A549 (cell line): ENCODE measurements around the gene TRMT2A. TPM values are rescaled to one million over a fixed set of nuclear protein-coding genes. Genes with fewer than 3 reads are reported as not detected.

Source experiments
- ATAC-seq, 2 experiments: fragments of 200-7000 bp in 1 of 2; fragments of >200 bp in 1 of 2; cut with Nextera tagmentation in 1 of 2; cut with Tn5 transposase in 1 of 2; 3 replicates each; pipeline versions ENCODE4 v1.8.0 to v1.9.1; 2018 to 2020; ENCODE audit warnings: mild to moderate bottlenecking in 1 of 2, moderate library complexity in 1 of 2
- CTCF ChIA-PET: fragments of 300-600 bp; sonication (Branson Sonifier 250); formaldehyde crosslinking; extraction: SDS; loops from one replicate; lab custom pipeline; 2021; ENCODE audit warnings: antibody characterized with exemption, inconsistent platforms; lab: Yijun Ruan, JAX
- POLR2A ChIA-PET: fragments of 350-600 bp; formaldehyde crosslinking; extraction: SDS; loops from one replicate; lab custom pipeline; 2021; ENCODE audit warnings: antibody characterized with exemption, inconsistent platforms; lab: Yijun Ruan, JAX
- DNase-seq, 2 experiments: peaks; one replicate each; pipeline versions ENCODE4 v3.0.0 to v3.0.0-alpha.2; 2011 to 2016; ENCODE audit warnings: low read depth in 1 of 2, low spot score in 1 of 2
- FAIRE-seq: peaks from 2 replicates; lab custom pipeline; 2011; peaks lifted over from hg19 to GRCh38; lab: Jason Lieb, UNC
- H3K27ac ChIP-seq, 2 experiments: fragments of >200 bp; sonication (Bioruptor Twin); formaldehyde crosslinking; 3 replicates each; pipeline ENCODE4 v1.5.1; 2016 to 2017
- H3K4me1 ChIP-seq: fragments of >200 bp; sonication (Bioruptor Twin); formaldehyde crosslinking; 3 replicates; pipeline ENCODE4 v1.6.1; 2016
- H3K4me2 ChIP-seq: fragments of >200 bp; sonication (Bioruptor Twin); formaldehyde crosslinking; 3 replicates; pipeline ENCODE4 v1.6.1; 2016
- H3K4me3 ChIP-seq: fragments of >200 bp; sonication (Bioruptor Twin); formaldehyde crosslinking; 3 replicates; pipeline ENCODE4 v1.5.1; 2016
- H3K9me3 ChIP-seq: fragments of >200 bp; sonication (Bioruptor Twin); formaldehyde crosslinking; 3 replicates; pipeline ENCODE4 v1.6.1; 2016
- CHD2 ChIP-seq: fragments of 150-350 bp; IDR thresholded peaks from 2 replicates; pipeline ENCODE4 v1.6.1; 2014; ENCODE audit warnings: low read length; ENCODE audit not compliant: partially characterized antibody
- EHMT2 ChIP-seq: fragments of 200-600 bp; sonication (generic); IDR thresholded peaks from 2 replicates; pipeline ENCODE4 v1.6.1; 2016; ENCODE audit warnings: antibody characterized with exemption, low read depth, mild to moderate bottlenecking, moderate library complexity
- ESRRA ChIP-seq: fragments of 150-350 bp; IDR thresholded peaks from 2 replicates; pipeline ENCODE4 v1.6.1; 2014; ENCODE audit warnings: mild to moderate bottlenecking, low read length, borderline replicate concordance
- FOSB ChIP-seq: fragments of 250-450 bp; sonication (Bioruptor Pico); IDR thresholded peaks from 2 replicates; pipeline ENCODE4 v1.5.0; 2020; ENCODE audit warnings: mild to moderate bottlenecking, moderate library complexity
- HEYL ChIP-seq: fragments of 250-450 bp; sonication (Bioruptor Pico); IDR thresholded peaks from 2 replicates; pipeline ENCODE4 v1.8.0; 2021; ENCODE audit warnings: mild to moderate bottlenecking, moderate library complexity
- MAZ ChIP-seq: fragments of 150-350 bp; IDR thresholded peaks from 2 replicates; pipeline ENCODE4 v1.6.1; 2014; ENCODE audit warnings: antibody characterized with exemption, low read depth, low read length, borderline replicate concordance
- PHF8 ChIP-seq: fragments of 200-600 bp; sonication (generic); IDR thresholded peaks from 2 replicates; pipeline ENCODE4 v1.6.1; 2016; ENCODE audit warnings: low read depth, mild to moderate bottlenecking, antibody characterized with exemption, moderate library complexity, borderline replicate concordance
- POLR2A ChIP-seq: IDR thresholded peaks from 2 replicates; pipeline ENCODE4 v1.6.1; 2012; ENCODE audit warnings: mild to moderate bottlenecking, low read length
- POLR2AphosphoS2 ChIP-seq: conservative IDR thresholded peaks from 2 replicates; pipeline ENCODE4 v1.6.1; 2012; ENCODE audit warnings: low read length, improper control_type of control experiment, inconsistent platforms
- WGBS: methylation state at CpG from one replicate; pipeline ENCODE4 v1.1.6; 2017; ENCODE audit errors: missing lambda C conversion rate; 5-methylcytosine and 5-hydroxymethylcytosine counted together
- polyA plus RNA-seq, 4 experiments: library from polyadenylated mRNA; depleted of rRNA in 3 of 4; stranded (reverse); fragments of >200 nt; fragmentation: RNase III in 1 of 4; extraction: RNeasy Plus Mini Kit Qiagen cat#74134 plus additional on column Dnase treatment in 1 of 4; gene quantifications; 2 replicates in 3 of 4; 3 replicates in 1 of 4; pipeline ENCODE4 v1.2.3, GENCODE V29; 2011 to 2017
- TF ChIP-seq, protein P1 (sequence below): IDR thresholded peaks from 2 replicates; pipeline ENCODE4 v1.6.1; 2012; ENCODE audit warnings: low read depth, borderline replicate concordance
- TF ChIP-seq, protein P2 (sequence below): fragments of 150-350 bp; IDR thresholded peaks from 2 replicates; pipeline ENCODE4 v1.6.1; 2014; ENCODE audit warnings: low read depth, mild to moderate bottlenecking, low read length
- TF ChIP-seq, protein P3 (sequence below): fragments of 200-600 bp; sonication (generic); IDR thresholded peaks from 2 replicates; pipeline ENCODE4 v1.6.1; 2016; ENCODE audit warnings: antibody characterized with exemption, mild to moderate bottlenecking, moderate library complexity
- TF ChIP-seq, protein P4 (sequence below): fragments of >200 bp; sonication (Bioruptor Twin); formaldehyde crosslinking; IDR thresholded peaks from 3 replicates; pipeline ENCODE4 v1.5.1; 2016
- TF ChIP-seq, protein P5 (sequence below): fragments of 250-450 bp; sonication (Bioruptor Pico); IDR thresholded peaks from 2 replicates; pipeline ENCODE4 v1.5.0; 2021; ENCODE audit warnings: mild to moderate bottlenecking, moderate library complexity, borderline replicate concordance

Gene TRMT2A
- polyA plus RNA-seq, 2 of the 4 experiments (the other 2 are of a cell fraction) = 12.3 to 28.8 TPM

DNA sequence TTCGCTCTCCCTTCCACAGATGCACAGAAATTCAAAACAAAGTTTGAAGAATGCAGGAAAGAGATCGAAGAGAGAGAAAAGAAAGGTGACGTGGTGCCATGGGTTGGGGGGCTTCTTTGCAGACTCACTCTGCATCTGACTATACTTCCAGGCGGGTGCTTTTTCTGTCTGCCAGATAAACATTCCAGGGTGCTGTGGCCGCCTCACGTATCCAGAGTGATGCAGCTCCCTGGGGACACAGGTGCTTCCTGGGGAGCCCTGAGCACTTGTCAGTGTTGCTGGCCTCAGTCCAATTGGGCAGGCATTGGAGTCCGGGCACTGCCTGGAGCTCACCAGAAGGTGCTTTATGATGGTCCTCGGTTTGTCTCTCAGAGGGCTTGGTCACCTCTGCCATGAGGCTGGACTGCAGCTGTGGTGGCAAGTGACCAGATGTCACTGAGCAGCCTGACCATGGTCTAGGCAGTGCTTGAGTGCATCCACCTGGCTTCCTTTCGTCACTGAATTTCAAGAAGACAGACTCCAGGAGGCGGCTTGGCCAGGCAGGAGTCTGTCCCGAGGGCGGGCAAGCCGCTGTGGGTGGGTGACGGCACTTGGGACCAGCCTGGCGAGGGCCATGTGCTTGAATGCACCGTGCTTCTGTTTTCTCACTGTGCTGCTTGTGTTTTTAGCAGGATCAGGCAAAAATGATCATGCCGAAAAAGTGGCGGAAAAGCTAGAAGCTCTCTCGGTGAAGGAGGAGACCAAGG, 9.4 kb upstream of the TRMT2A start (continued):
- no peak for TF ChIP-seq PHF8
- TF ChIP-seq, protein P1, sequence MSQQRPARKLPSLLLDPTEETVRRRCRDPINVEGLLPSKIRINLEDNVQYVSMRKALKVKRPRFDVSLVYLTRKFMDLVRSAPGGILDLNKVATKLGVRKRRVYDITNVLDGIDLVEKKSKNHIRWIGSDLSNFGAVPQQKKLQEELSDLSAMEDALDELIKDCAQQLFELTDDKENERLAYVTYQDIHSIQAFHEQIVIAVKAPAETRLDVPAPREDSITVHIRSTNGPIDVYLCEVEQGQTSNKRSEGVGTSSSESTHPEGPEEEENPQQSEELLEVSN = no peak
- no peak for TF ChIP-seq EHMT2
- TF ChIP-seq, protein P2, sequence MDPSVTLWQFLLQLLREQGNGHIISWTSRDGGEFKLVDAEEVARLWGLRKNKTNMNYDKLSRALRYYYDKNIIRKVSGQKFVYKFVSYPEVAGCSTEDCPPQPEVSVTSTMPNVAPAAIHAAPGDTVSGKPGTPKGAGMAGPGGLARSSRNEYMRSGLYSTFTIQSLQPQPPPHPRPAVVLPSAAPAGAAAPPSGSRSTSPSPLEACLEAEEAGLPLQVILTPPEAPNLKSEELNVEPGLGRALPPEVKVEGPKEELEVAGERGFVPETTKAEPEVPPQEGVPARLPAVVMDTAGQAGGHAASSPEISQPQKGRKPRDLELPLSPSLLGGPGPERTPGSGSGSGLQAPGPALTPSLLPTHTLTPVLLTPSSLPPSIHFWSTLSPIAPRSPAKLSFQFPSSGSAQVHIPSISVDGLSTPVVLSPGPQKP = no peak
- no peak for TF ChIP-seq FOSB (CRISPR knock-in tag)
- TF ChIP-seq, protein P3, sequence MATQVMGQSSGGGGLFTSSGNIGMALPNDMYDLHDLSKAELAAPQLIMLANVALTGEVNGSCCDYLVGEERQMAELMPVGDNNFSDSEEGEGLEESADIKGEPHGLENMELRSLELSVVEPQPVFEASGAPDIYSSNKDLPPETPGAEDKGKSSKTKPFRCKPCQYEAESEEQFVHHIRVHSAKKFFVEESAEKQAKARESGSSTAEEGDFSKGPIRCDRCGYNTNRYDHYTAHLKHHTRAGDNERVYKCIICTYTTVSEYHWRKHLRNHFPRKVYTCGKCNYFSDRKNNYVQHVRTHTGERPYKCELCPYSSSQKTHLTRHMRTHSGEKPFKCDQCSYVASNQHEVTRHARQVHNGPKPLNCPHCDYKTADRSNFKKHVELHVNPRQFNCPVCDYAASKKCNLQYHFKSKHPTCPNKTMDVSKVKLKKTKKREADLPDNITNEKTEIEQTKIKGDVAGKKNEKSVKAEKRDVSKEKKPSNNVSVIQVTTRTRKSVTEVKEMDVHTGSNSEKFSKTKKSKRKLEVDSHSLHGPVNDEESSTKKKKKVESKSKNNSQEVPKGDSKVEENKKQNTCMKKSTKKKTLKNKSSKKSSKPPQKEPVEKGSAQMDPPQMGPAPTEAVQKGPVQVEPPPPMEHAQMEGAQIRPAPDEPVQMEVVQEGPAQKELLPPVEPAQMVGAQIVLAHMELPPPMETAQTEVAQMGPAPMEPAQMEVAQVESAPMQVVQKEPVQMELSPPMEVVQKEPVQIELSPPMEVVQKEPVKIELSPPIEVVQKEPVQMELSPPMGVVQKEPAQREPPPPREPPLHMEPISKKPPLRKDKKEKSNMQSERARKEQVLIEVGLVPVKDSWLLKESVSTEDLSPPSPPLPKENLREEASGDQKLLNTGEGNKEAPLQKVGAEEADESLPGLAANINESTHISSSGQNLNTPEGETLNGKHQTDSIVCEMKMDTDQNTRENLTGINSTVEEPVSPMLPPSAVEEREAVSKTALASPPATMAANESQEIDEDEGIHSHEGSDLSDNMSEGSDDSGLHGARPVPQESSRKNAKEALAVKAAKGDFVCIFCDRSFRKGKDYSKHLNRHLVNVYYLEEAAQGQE = no peak
- TF ChIP-seq ESRRA = no peak

DNA sequence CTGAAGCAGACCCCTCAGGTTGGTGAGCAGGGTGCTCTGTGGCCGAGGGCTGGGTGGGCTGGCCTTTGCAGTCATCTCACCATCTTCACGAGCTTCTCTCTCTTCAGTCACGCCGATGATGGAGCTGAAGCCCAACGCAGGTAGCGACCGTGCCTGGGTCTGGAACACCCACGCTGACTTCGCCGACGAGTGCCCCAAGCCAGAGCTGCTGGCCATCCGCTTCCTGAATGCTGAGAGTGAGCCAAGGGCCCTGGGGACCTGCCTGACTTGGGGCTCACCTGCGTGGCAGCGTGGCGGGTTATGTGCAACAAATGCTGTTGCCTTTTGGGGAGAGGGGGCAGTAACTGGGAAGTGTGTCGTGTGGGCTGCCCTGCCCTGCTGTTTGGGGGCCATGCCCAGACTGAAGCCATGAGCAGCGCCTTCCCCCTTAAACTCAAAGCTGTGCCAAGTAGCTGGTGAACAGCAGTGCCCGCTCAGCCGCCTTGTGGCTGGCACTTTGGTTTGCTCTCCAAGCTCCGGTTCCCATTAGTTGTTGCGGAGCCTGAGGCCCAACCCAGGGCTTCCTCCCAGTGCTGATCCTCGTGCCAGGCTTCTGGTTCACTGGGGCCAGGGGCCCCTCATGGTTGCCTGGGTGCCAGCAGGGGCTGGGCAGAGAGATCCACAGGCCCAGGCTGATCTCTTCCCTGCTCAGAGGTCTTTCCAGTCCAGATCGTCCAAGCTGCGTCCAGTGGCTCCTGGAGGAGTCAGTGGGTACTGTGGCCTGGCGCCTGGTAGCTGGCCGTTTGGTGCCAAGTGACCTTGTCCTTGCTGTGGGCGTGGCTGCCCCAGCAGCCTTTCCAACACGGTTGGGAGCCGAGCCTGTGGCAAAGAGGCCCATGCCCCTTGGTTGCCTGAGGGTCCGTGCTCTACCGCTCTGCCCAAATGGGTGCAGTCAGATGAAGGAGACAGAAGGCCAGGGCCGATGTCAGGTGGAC, 8.5 kb upstream of the TRMT2A start:
- WGBS = 86% methylated on average over 16 of the region's 32 CpGs
- POLR2A ChIA-PET = no interaction called here
- Histone ChIP-seq H3K4me1 (no peaks in the 10 kb centered on the region), H3K9me3 (no peaks in the 10 kb centered on the region), H3K4me3 (no peak overlapping the region), H3K27ac (no peak overlapping the region), H3K4me2 (no peak overlapping the region)
- CTCF ChIA-PET = interaction anchor here (0.7 kb wide), 1 partner anchor 172 kb away, joined by 3 read pairs; no protein-coding TSS in a partner anchor
- FAIRE-seq (no peak), DNase-seq (no peak), ATAC-seq (no peak)
- no peak for TF ChIP-seq HEYL
- TF ChIP-seq, protein P3 = no peak
- TF ChIP-seq MAZ = no peak
- no peak for TF ChIP-seq POLR2A
- TF ChIP-seq, protein P4, sequence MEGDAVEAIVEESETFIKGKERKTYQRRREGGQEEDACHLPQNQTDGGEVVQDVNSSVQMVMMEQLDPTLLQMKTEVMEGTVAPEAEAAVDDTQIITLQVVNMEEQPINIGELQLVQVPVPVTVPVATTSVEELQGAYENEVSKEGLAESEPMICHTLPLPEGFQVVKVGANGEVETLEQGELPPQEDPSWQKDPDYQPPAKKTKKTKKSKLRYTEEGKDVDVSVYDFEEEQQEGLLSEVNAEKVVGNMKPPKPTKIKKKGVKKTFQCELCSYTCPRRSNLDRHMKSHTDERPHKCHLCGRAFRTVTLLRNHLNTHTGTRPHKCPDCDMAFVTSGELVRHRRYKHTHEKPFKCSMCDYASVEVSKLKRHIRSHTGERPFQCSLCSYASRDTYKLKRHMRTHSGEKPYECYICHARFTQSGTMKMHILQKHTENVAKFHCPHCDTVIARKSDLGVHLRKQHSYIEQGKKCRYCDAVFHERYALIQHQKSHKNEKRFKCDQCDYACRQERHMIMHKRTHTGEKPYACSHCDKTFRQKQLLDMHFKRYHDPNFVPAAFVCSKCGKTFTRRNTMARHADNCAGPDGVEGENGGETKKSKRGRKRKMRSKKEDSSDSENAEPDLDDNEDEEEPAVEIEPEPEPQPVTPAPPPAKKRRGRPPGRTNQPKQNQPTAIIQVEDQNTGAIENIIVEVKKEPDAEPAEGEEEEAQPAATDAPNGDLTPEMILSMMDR = no peak
- TF ChIP-seq, protein P5, sequence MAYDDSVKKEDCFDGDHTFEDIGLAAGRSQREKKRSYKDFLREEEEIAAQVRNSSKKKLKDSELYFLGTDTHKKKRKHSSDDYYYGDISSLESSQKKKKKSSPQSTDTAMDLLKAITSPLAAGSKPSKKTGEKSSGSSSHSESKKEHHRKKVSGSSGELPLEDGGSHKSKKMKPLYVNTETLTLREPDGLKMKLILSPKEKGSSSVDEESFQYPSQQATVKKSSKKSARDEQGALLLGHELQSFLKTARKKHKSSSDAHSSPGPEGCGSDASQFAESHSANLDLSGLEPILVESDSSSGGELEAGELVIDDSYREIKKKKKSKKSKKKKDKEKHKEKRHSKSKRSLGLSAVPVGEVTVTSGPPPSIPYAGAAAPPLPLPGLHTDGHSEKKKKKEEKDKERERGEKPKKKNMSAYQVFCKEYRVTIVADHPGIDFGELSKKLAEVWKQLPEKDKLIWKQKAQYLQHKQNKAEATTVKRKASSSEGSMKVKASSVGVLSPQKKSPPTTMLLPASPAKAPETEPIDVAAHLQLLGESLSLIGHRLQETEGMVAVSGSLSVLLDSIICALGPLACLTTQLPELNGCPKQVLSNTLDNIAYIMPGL (CRISPR knock-in tag) = no peak
- no peak for TF ChIP-seq POLR2AphosphoS2
- no peak for TF ChIP-seq CHD2
